ENCODE results near the gene HTATSF1.

Gene HTATSF1

DNA sequence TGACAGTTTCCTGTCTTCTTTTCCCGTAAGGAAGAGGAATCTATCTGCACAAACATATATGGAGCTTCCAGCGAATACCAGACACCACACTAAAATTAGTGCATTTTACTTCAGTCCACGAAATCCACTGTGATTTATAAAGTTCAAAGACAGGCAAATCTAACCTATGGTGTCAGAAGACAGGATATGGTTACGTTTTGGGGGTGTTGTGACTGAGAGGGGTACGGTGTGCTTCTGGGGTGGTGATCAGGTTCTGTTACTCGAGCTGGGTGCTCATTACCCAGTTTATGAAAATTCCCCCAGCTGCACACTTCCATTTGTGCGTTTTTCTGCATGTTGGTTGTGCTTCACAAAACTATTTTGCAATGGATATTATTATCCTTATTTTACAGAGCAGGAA lies 44.9 kb downstream of the HTATSF1 start:
- DNase-seq (ENCODE audit: insufficient read length, low spot score) (no peak), FAIRE-seq (no peak)
- TF ChIP-seq, protein P1, sequence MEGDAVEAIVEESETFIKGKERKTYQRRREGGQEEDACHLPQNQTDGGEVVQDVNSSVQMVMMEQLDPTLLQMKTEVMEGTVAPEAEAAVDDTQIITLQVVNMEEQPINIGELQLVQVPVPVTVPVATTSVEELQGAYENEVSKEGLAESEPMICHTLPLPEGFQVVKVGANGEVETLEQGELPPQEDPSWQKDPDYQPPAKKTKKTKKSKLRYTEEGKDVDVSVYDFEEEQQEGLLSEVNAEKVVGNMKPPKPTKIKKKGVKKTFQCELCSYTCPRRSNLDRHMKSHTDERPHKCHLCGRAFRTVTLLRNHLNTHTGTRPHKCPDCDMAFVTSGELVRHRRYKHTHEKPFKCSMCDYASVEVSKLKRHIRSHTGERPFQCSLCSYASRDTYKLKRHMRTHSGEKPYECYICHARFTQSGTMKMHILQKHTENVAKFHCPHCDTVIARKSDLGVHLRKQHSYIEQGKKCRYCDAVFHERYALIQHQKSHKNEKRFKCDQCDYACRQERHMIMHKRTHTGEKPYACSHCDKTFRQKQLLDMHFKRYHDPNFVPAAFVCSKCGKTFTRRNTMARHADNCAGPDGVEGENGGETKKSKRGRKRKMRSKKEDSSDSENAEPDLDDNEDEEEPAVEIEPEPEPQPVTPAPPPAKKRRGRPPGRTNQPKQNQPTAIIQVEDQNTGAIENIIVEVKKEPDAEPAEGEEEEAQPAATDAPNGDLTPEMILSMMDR (IDR thresholded peaks at IDR 0.05; ENCODE audit: insufficient read depth, missing control alignments) = no peak

DNA sequence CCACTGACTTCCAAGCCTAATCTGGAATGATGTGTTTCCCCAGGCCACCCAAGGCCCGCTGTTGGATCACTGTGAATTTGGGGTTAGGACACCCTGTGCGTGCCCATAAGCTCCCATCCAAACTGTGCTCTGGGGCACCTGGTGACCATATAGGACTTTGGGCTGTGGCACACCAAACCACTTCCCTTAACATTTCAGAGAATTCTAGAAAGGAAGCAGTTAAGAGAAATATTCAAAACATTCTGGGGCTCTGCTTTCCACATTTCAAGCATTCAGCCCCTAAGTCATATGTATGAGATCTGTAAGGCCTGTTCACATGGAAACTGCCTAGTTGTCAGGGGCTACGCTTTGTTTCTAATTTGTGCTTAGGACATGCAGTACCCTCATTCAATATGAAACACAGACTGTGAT lies 49.0 kb downstream of the HTATSF1 start:
- TF ChIP-seq, protein P1 (IDR thresholded peaks at IDR 0.05; ENCODE audit: insufficient read depth, missing control alignments) = no peak
- no peak for FAIRE-seq
- DNase-seq (ENCODE audit: insufficient read length, low spot score) = no peak

DNA sequence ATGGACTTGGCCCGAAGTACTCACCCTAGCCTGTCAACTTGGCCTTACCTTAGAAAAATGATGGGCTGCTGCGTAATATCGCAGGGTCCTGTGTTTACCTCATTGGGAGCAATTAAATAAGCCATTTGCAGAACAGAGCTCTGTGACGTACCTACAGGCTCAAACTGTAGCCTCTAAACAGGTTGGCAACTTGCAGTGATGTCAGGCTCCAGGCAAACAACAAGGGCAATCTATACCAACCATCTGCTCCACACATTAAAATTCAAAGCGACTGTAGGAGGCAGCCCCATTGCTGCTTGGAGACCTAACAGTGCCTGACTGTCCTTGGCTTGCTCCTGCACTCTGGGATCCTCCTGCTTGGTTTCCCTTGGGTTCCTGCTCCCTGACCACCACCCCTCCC lies 51.8 kb downstream of the HTATSF1 start:
- no peak for FAIRE-seq
- TF ChIP-seq, protein P1 (IDR thresholded peaks at IDR 0.05; ENCODE audit: insufficient read depth, missing control alignments) = no peak
- no peak for DNase-seq (ENCODE audit: insufficient read length, low spot score)

DNA sequence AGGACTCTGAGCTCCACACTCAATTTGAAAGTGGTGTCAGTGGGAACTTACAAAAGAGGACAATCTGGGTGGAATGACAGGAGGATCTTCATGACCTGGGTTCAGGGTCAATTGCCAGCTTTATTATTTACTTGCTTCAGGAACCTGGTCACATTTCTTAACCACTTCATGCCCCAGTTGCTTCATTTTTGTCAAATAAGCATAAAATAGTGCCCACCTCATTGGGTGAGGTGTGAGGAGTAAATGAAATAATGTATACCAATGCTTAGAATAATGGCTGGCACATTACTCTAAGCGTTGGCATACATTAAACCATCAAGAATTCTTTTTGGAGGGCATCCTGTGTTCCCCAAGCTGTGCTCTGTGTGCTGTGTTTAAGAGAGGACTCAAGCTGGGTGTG lies 54.0 kb downstream of the HTATSF1 start:
- DNase-seq (ENCODE audit: insufficient read length, low spot score) (no peak), FAIRE-seq (no peak)
- TF ChIP-seq, protein P1 (IDR thresholded peaks at IDR 0.05; ENCODE audit: insufficient read depth, missing control alignments) = no peak

DNA sequence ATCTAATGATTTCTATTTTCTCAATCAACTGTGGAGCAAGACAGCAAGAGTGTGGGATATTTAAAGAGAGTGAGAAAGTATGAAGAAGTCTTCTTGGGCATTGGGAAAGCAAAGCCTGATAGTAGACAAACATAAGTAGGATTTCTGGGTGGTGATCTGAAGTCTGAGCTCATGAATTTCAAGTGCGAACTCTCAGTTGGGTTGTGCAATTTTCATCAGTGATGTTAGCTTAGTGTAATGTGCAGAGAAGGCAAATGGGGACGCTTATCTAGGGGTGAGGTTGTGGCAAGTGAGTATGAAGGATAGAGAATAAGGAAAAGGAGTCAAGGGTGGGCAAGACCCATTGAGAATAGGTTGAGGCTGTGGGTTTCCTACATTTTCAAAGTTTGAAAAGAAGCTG lies 58.3 kb downstream of the HTATSF1 start:
- TF ChIP-seq, protein P1 (IDR thresholded peaks at IDR 0.05; ENCODE audit: insufficient read depth, missing control alignments) = no peak
- no peak for FAIRE-seq
- DNase-seq (ENCODE audit: insufficient read length, low spot score) = no peak

Measured in D721Med (cell line).